NCI-H82 (cell line): ENCODE measurements around the gene PSMD7.
"Not testable (repeated sequence)": the region's sequence is repeated elsewhere in the genome, so short reads cannot be mapped to it uniquely, and the experiment has no call there.

ENCODE experiments used
- DNase-seq: peaks from one replicate; lab custom pipeline; 2025; lab: John Stamatoyannopoulos, UW

The PSMD7 gene

DNA sequence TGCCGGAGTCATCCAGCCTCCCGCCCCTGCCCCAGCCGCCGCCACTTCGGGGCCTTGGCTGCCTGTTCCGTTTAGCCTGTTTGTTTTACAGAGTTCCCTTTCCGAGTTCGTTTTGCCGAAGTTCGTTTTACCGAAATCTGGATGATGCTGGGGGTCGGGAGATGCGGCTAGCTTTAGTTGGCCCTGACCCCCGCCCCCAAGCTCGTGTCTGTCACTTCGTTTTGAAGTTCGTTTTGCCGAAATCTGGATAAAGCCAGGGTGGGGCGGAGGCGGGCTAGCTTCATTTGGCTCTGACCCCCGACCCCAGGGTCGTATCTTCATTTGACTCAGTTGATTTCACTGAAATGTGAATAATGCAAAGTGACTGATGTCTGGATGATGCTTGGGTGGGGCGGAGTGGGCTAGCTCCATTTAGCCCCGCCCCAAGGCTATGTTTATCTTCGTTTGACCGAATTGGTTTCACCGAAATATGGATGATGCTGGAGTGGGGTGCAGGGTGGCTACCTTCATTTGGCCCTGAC lies 591 bp downstream of the PSMD7 start:
- DNase-seq = peak; percentile 39

DNA sequence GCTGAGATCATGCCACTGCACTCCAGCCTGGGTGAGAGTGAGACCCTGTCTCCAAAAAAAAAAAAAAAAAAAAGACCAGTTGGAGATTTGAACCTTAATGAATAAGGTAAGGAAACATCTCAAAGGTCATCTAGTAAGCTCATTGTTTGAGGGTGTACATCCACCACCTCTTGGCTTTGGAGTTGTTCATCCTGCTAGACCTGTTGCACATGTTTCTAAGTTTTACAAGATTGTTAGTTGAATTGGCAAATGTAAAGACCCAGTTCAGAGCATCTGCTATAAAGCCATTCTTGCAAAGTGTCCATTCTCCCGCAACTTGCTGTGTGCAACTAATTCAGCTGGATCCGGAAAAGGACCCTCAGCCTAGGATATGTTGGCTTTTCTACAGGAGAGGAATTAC lies 1.5 kb downstream of the PSMD7 start:
- DNase-seq = no peak

DNA sequence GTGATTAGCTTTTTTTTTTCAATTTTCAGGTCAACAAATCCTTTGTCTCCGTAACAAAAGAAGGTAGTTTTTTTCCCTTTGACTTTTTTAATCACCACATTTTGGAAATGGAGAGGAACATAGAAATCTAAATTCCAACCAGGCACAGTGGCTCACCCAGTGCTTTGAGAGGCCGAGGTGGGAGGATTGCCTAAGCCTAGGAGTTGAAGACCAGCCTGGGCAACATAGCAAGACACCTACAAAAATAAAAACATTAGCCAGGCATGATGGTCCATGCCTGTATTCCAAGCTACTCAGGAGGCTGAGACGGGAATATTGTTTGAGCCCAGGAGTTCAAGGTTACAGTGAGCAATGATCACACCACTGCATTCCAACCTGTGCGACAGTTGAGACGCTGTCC lies 5.7 kb downstream of the PSMD7 start:
- DNase-seq = no peak

DNA sequence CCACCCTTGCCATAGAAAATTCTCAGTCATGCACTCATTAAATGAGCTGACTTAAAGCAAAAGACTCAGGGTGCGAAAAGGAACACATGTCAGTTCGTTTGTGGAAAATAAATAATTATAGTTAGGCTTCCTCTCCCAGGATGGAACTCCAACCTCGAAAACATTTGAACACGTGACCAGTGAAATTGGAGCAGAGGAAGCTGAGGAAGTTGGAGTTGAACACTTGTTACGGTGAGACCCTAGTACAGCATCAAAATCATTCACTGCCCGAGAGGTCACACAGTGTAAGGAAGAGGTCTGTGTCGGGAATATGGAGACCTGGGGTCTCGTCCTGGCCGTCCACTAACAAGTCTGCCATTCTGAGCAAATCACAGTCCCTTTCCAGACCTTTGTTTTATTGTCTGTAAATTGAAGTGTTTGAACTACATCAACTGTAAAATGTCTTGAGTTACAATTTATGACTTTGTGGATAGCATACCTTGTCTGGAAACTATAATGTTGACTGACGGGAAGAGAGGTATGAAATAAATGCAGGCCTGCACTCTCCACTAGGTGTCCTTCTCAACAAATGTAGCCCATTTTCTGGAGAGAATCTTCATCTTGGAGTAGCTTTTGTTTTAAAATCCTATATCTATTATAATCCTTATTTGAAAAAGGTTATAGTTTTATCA lies 7.7 kb downstream of the PSMD7 start:
- peak; percentile 4 for DNase-seq

DNA sequence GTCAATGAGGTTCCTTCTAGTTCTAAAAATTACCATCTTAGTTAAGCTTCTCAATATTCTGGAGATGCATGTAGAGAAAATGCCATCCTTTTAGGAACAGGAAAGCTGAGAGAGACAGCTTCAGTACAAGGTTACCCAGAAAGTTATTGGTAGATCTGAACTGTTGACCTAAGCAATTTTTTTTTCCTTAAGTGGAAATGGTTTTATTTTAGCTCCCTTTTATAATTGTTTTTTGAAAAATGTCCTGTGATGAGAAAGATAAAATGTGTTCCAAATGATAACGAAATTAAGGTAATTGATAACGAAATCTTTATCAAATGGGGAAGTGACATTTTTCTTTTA lies 8.2 kb downstream of the PSMD7 start:
- no peak for DNase-seq

DNA sequence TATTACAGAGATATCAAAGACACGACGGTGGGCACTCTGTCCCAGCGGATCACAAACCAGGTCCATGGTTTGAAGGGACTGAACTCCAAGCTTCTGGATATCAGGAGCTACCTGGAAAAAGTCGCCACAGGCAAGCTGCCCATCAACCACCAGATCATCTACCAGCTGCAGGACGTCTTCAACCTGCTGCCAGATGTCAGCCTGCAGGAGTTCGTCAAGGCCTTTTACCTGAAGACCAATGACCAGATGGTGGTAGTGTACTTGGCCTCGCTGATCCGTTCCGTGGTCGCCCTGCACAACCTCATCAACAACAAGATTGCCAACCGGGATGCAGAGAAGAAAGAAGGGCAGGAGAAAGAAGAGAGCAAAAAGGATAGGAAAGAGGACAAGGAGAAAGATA lies 8.7 kb downstream of the PSMD7 start:
- DNase-seq = no peak

DNA sequence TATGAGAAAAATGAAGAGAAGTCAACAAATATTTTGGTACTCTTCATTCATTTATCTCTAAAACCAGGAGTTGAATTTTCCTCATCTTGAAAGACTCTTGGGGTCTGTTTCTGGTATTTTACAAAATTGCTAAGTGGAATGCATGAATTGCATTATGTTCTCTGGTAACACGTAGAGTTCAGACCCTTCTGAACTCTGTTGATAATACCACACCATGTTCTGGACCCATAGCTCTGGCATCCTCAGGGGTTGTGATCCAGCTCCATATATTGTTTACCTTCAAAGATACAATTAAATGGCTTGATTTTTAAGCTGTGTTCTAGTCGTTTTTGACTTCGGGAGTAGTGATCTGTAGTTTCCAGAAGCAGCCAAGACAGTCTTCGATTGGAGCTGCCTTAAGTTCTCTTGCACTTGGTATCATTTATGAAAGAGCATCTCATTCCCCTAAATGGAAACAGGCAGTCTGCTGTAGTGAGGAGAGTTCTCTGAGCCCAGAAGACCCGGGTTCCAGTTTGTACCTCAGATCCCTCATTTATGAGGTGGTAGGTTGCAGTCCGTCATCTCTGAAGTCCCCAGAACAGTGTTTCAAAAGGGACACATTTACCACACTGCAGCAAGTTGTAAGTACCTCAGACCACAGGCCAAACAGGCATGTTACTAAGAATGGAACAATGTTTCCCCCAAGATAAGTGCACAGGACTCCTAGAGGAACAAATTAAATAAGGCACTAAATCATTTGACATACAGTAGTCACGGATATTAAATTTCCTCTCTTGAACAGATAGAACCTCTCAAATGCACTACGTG lies 9.6 kb downstream of the PSMD7 start:
- no peak for DNase-seq

DNA sequence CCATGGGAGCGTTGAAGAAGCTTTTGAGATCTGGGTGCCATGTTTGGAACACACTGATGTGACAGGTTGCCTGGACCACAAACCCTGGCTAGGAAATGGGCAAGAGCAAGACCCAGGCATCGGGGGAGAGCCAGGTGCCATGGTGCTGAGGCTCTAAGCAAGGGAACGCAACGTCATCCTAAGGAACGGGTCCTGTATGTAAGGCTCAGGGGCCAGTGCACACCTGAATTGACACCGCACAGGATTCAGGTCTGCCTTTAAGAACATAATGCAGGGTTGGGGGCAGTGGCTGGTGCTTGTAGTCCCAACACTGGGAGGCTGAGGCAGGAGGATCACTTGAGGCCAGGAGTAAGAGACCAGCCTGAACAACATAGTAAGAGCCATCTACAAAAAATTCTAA lies 10.8 kb downstream of the PSMD7 start:
- DNase-seq = no peak

DNA sequence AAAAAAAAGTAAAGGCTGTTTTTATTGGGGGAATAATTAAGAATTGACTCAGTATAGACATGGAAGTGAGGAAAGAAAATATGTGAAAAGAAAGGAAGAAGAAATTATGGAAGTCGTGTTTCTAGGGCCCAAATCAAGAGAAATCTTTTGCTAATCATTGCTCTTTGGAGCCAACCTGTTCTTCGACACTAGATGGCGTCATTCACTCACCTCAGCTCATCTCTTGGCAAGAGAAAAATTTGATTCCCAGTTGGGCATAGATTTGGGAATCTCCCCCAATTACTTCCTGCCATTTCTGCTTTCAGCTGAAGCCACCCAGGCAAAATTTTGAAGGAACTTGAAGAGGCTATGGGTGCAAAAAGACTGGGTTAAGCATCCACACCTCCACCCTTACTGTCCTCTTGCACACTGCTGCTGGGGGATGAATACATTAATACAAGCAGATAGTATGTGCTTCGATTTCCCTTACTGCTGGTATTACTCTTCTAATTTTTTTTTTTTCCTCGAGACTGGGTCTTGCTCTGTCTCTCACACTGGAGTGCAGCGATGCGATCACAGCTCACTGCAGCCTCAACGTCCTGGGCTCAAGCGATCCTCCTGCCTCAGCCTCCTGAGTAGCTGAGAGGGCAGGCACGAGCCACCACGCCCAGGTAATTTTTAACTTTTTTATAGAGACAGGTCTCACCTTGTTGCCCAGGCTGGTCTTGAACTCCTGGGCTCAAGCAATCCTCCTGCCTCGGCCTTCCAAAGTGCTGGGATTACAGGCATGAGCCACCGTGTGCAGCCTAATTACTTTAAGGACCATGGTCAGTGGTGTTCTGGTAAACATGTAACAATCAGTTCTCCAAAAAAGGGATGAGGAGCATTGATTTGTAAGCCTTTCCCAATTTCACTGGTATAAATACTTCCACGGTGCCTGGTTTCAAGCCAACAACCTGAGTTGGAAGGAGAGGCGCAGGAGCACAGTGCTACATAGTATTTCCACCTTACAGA lies 13.5 kb downstream of the PSMD7 start:
- peak; percentile 61 for DNase-seq

DNA sequence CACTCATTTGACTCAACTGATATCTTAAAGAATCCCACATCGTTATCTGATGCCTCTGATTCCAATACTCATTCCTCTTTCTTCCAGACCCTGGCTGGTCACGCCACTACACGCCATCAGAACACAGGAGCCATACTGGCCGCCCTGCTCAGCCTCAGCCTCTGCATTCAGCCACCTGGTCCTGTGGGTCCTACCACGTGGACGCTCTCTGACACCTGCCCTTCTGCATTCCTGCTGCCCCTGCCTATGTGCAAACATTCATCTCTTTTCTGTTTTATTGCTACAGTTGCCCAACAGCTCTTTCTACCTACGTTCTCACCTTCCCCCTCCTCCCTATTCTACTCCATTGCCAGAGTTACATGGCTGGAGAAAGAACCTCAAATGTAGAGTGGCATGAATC lies 18.4 kb downstream of the PSMD7 start:
- no peak for DNase-seq

DNA sequence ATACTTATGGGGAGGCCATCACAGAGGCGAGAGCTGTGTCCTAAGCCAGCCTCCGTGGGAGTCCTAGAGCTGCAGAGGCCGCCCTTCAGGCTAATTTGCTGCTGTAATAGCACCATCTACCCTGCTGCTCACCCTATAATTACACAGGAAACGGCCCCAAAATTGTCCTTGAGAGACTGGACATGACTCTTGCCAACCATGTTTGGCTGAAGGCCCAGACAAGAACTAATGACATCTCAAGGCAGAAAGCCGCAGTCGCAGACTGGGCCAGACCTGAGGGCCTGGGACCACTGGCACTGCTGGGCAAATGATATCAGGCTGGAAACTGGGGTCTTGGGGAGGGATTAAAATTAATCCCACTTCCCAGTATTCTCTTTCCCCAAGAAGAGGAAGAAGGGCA lies 24.1 kb downstream of the PSMD7 start:
- DNase-seq = no peak

DNA sequence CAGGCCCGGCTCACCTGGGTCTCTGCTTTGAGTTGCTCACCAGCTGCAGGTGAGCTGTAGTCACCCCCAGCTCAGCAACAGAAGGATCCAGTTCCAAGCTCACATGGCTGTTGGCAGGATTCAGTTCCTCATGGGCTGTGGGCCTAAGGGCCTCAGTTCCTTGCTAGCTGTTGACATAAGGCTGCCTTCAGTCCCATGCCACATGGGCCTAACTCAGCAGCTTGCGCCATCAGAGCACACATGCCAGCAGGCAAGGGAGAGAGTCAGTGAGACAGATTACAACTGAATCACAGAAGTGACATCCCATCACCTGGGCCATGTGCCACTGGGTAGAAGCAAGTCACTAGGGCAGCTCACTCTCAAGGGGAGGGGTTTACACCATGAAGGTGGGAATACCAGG lies 24.7 kb downstream of the PSMD7 start:
- DNase-seq = no peak

DNA sequence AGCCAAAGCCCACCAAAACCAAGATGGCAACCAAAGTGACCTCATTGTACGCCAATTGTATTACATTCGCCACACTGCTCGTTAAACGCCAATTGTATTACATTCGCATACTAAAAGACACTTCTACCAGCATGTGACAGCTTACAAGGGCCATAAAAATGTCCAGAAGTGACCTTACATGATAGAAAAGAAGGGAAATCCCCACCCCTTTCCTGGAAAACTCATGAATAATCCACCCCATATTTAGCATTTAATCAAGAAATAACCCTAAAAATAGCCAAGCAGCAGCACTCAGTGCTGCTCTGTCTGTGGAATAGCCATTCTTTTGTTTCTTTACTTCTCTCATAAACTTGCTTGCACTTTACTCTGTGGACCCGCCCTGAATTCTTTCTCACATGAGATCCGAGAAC lies 25.7 kb downstream of the PSMD7 start:
- no peak for DNase-seq

DNA sequence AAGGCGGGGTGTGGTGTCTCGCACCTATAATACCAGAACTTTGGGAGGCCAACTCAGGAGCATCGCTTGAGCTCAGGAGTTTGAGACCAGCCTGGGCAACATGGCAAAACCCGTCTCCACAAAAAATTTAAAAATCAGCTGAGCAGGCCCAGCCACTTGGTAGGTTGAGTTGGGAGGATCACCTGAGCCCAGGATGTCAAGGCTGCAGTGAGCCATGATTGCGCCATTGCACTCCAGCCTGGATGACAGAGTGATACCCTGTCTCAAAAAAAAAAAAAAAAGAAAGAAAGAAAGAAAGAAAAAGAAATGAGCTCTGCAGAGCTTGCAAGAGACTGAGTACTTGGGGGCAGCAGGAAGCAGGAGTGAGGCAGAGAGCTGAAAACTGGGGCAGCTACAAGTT lies 28.2 kb downstream of the PSMD7 start:
- not testable (repeated sequence) for DNase-seq

DNA sequence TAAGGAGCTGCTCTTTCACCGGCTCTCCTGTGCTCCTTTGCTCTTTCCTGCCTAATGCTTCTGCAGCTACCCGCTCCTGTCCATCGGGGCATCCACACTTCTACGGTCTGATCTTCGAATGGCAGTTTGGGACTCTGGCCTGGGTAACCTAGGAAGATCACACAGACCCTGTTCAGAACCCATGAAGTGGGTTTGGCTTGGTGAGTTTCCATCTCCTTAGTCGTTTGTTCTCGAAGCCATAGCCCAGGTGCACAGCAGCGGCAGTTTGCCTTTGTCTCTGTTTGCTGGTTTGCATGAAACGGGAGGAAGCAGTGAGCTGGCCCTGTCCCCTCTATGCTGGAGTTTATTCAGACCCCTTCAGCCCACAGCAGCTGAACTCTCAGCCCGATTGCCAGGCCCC lies 29.0 kb downstream of the PSMD7 start:
- DNase-seq = no peak

DNA sequence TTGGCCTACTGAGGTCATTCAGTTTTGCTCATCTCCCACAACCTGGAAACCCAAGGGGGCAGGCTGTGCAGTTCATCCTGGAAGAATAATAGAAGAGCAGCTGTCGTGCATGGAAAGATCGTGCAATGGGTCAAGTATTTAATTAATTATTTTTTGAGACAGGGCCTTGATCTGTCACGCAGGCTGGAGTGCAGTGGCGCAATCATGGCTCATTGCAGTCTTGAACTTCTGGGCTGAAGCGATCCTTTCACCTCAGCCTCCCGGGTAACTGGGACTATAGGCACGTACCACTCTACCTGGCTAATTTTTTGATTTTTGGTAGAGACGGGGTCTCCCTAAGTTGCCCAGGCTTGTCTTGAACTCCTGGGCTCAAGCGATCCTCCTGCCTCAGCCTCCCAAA lies 31.7 kb downstream of the PSMD7 start:
- DNase-seq = not testable (repeated sequence)

DNA sequence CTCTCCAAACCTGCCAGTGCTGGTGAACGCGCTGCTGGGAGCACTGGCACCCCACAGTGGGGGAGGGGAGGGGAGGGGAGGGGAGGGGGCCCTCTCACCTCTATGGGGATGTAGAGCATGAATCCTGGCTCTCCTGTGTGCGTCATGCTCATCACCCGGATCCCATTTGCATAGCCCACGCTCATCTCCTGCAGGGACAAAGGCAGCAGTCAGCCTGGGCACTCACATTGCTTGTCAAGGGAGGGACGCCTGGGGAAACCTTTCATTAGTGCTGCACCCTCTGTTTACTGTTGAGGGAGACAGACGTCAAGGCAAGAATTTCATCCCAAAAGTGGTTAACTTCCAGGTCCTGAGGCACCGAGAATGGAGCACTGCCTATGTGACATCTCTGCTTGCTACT lies 35.9 kb downstream of the PSMD7 start:
- not testable (repeated sequence) for DNase-seq

DNA sequence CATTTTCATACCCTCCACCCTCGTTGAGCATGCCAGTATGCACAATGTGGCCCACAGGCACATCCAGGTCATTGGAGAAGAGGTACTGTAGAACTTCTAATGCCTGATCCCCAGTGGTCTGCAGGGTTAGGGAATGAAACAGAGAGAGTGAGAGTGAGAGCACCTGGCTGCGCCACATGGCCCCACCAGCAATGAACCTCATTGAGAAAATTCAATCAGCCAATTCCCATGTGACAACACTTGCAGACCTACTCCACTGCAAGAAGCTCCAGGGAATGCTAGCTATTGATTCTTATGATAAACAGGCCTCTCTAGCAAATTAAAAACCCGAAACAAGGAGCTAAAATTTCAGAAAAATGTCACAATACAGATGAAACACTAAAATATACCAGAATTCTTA lies 40.9 kb downstream of the PSMD7 start:
- not testable (repeated sequence) for DNase-seq

DNA sequence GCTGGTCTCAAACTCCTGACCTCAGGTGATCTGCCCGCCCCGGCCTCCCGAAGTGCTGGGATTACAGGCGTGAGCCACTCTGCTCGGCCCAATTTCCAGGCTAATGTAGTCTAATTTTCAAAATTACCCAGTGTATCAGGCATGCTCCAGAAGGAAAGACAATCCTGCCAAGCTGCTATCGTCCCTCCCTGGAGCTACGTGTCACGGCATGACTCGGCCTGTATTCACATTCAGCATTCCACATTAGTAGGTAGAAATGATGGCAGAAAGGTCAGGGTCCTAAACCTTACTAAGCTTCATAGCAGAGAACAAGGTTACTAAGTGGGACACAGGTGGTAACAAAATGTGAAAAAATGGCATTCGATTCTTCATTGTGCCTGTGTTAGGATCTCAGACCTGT lies 42.6 kb downstream of the PSMD7 start:
- not testable (repeated sequence) for DNase-seq

DNA sequence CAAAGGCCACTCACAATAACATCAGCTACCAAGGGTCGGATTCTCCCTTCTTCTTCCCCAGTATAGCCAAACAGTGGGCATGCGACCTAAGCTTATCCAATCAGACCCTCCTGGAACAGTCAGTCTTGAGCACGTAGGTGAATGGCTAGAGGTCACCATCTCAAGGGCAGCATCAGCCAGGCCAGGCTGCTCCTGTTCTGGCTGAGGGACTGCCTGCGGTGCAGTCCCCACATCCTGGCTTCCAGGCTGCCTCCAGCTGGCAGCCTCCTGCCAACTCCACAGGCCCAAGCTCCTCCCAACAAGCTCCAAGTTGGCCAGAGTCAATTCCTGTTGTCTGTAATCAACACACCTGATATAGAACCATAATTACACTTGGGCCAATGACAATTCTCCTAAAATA lies 56.4 kb downstream of the PSMD7 start:
- not testable (repeated sequence) for DNase-seq
